Ishikawa (cell line): ENCODE results near the gene FNBP1.

Source experiments
- CEBPB ChIP-seq: IDR thresholded peaks from 2 replicates; pipeline ENCODE4 v1.6.1; 2012
- CREB1 ChIP-seq: IDR thresholded peaks from 2 replicates; pipeline ENCODE4 v1.6.1; 2012; ENCODE audit warnings: low read depth
- EGR1 ChIP-seq: IDR thresholded peaks from 2 replicates; pipeline ENCODE4 v1.6.1; 2012
- EP300 ChIP-seq: IDR thresholded peaks from 2 replicates; pipeline ENCODE4 v1.6.1; 2012; ENCODE audit warnings: borderline replicate concordance
- FOXM1 ChIP-seq: IDR thresholded peaks from 2 replicates; pipeline ENCODE4 v1.6.1; 2012; ENCODE audit warnings: low read depth, borderline replicate concordance
- NFIC ChIP-seq: IDR thresholded peaks from 2 replicates; pipeline ENCODE4 v1.6.1; 2012
- RAD21 ChIP-seq: IDR thresholded peaks from 2 replicates; pipeline ENCODE4 v1.6.1; 2012; ENCODE audit warnings: low read depth
- TAF1 ChIP-seq: IDR thresholded peaks from 2 replicates; pipeline ENCODE4 v1.6.1; 2012; ENCODE audit warnings: low read depth, mild to moderate bottlenecking
- TCF12 ChIP-seq: IDR thresholded peaks from 2 replicates; pipeline ENCODE4 v1.6.1; 2012; ENCODE audit warnings: low read depth
- TEAD4 ChIP-seq: IDR thresholded peaks from 2 replicates; pipeline ENCODE4 v1.6.1; 2012
- YY1 ChIP-seq: IDR thresholded peaks from 2 replicates; pipeline ENCODE4 v1.6.1; 2012; ENCODE audit warnings: low read depth
- ZBTB7A ChIP-seq: IDR thresholded peaks from 2 replicates; pipeline ENCODE4 v1.6.1; 2012; ENCODE audit warnings: low read depth
- TF ChIP-seq, protein P1 (sequence below): IDR thresholded peaks from 2 replicates; pipeline ENCODE4 v1.6.1; 2012
- TF ChIP-seq, protein P2 (sequence below): IDR thresholded peaks from 2 replicates; pipeline ENCODE4 v1.6.1; 2012; ENCODE audit warnings: low read depth, mild to moderate bottlenecking
- TF ChIP-seq, protein P3 (sequence below): IDR thresholded peaks from 2 replicates; pipeline ENCODE4 v1.6.1; 2012

Gene FNBP1

DNA sequence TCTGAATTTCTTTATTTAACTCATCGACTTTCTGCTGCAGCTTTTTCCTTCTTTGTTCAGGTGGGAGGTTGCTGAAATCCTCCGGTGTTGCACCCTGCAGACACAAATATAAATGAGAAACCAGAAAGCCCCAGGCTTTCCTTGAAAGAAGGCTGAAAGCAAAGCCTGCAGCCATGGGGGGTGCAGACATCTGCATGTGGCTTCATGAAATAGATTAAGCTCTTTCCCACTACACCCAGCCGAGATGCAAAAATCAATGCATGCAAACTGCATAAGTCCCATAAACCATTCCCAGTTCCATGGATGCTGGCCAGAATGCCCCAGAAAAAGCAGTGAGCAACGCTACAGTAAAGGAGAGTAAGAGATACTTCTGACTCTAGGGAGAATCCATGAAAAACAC lies 134.1 kb downstream of the FNBP1 start:
- TF ChIP-seq, protein P1, sequence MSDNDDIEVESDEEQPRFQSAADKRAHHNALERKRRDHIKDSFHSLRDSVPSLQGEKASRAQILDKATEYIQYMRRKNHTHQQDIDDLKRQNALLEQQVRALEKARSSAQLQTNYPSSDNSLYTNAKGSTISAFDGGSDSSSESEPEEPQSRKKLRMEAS = no peak
- TF ChIP-seq CREB1 (no peak), EP300 (no peak), EGR1 (no peak)
- TF ChIP-seq, protein P2, sequence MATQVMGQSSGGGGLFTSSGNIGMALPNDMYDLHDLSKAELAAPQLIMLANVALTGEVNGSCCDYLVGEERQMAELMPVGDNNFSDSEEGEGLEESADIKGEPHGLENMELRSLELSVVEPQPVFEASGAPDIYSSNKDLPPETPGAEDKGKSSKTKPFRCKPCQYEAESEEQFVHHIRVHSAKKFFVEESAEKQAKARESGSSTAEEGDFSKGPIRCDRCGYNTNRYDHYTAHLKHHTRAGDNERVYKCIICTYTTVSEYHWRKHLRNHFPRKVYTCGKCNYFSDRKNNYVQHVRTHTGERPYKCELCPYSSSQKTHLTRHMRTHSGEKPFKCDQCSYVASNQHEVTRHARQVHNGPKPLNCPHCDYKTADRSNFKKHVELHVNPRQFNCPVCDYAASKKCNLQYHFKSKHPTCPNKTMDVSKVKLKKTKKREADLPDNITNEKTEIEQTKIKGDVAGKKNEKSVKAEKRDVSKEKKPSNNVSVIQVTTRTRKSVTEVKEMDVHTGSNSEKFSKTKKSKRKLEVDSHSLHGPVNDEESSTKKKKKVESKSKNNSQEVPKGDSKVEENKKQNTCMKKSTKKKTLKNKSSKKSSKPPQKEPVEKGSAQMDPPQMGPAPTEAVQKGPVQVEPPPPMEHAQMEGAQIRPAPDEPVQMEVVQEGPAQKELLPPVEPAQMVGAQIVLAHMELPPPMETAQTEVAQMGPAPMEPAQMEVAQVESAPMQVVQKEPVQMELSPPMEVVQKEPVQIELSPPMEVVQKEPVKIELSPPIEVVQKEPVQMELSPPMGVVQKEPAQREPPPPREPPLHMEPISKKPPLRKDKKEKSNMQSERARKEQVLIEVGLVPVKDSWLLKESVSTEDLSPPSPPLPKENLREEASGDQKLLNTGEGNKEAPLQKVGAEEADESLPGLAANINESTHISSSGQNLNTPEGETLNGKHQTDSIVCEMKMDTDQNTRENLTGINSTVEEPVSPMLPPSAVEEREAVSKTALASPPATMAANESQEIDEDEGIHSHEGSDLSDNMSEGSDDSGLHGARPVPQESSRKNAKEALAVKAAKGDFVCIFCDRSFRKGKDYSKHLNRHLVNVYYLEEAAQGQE = no peak
- TF ChIP-seq, protein P3, sequence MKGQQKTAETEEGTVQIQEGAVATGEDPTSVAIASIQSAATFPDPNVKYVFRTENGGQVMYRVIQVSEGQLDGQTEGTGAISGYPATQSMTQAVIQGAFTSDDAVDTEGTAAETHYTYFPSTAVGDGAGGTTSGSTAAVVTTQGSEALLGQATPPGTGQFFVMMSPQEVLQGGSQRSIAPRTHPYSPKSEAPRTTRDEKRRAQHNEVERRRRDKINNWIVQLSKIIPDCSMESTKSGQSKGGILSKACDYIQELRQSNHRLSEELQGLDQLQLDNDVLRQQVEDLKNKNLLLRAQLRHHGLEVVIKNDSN = no peak

DNA sequence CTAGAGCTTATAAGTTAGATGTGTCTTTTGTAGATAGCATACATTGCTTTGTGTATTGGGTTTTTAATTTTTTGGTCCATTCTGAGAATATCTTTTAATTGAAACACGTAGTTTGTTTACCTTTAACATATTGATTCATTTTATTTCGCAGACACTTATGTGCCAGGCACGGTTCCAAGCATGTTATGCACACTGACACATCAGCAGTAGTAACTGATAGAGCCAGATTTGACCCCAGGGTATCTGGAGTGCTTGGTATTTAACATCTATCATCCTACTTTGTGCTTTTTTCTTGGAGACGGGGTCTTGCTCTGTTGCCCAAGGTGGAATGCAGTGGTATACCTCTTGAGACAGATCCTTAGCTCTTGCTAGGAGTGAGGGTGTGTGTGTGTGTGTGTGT lies 135.8 kb downstream of the FNBP1 start:
- no peak for TF ChIP-seq EGR1
- no peak for TF ChIP-seq CEBPB
- TF ChIP-seq CREB1 = no peak
- TF ChIP-seq YY1 = no peak
- no peak for TF ChIP-seq TEAD4
- TF ChIP-seq EP300 = no peak
- TF ChIP-seq, protein P2 = no peak
- no peak for TF ChIP-seq TAF1
- TF ChIP-seq, protein P3 = no peak
- no peak for TF ChIP-seq ZBTB7A
- TF ChIP-seq TCF12 = no peak

DNA sequence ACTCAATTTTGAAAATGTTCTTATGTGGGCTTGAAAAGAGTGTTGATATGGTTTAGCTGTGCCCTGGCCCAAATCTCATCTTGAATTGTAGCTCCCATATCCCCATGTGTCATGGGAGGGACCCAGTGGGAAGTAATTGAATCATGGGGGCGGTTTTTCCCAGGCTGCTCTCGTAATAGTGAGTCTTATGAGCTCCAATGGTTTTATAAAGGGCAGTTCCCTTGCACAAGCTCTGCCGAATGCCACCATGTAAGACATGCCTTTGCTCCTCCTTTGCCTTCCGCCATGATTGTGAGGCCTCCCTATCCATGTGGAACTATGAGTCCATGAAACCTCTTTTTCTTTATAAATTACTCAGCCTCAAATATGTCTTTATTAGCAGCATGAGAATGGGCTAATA lies 136.7 kb downstream of the FNBP1 start:
- TF ChIP-seq CREB1 (no peak), CEBPB (no peak), EP300 (no peak), TAF1 (no peak), ZBTB7A (no peak), FOXM1 (no peak), TCF12 (no peak), TEAD4 (no peak), YY1 (no peak), EGR1 (no peak), RAD21 (no peak), NFIC (no peak)
- TF ChIP-seq, protein P1 = no peak
- TF ChIP-seq, protein P2 = no peak

DNA sequence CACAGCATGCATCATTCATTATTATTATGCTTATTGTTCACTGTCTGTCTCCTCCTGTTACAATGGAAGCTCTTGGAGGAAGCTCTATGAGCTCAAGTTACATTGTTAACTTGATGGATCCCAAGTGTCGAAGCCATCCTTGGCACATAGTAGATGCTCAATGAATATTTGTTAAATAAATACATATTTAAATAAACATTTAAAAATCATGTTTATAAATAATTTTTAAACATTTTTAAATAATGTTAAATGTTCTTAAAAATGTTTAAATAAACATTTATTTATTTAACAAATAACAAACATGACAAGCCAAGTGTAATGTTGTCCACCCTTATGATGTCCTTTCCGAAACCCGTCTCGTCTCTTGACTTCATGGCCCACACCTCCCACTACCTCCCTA lies 138.3 kb downstream of the FNBP1 start:
- TF ChIP-seq YY1 = no peak
- no peak for TF ChIP-seq EGR1
- TF ChIP-seq TAF1 = no peak
- TF ChIP-seq, protein P2 = no peak
- TF ChIP-seq CEBPB = no peak
- TF ChIP-seq ZBTB7A = no peak
- no peak for TF ChIP-seq TEAD4
- TF ChIP-seq RAD21 = no peak
- TF ChIP-seq, protein P1 = no peak
